Measurements from ENCODE around the gene MAGEB17.

GRCh38 chrX:16119353-16120220, 47.7 kb upstream of the MAGEB17 start:
- TF ChIP-seq CTCF (IDR thresholded peaks at IDR 0.05), result no peak
- TF ChIP-seq ZFX (IDR thresholded peaks at IDR 0.05; ENCODE audit: borderline replicate concordance), result no peak
